HG02642 (cell line): ENCODE results near the gene MAST3.
A peak's percentile ranks its signal among the peaks of the same experiment; 100 is the strongest.
"Not testable (repeated sequence)": the region's sequence is repeated elsewhere in the genome, so short reads cannot be mapped to it uniquely, and the experiment has no call there.

ENCODE experiments used
- ATAC-seq: cut with Tn5 transposase; IDR thresholded peaks from one replicate; pipeline ENCODE4 v1.9.1; 2021; ENCODE audit warnings: mild to moderate bottlenecking; ENCODE audit not compliant: unreplicated experiment, poor library complexity

The MAST3 gene

GRCh38 chr19:18156268-18156667 is 58.7 kb downstream of the MAST3 start:
- ATAC-seq = no peak

- no peak for ATAC-seq
Measured at GRCh38 chr19:18156841-18157464, 59.4 kb downstream of the MAST3 start.

- ATAC-seq = no peak
Measured at GRCh38 chr19:18157465-18158063, 60.0 kb downstream of the MAST3 start.

- ATAC-seq = no peak
Measured at GRCh38 chr19:18158467-18158866, 60.9 kb downstream of the MAST3 start.

GRCh38 chr19:18159059-18159616 is 61.6 kb downstream of the MAST3 start:
- not testable (repeated sequence) for ATAC-seq

- no peak for ATAC-seq
Measured at GRCh38 chr19:18159810-18160209, 62.2 kb downstream of the MAST3 start.

- no peak for ATAC-seq
Measured at GRCh38 chr19:18160493-18160970, 63.0 kb downstream of the MAST3 start.

- ATAC-seq = peak; percentile 76
Measured at GRCh38 chr19:18160971-18161635, 63.5 kb downstream of the MAST3 start.

- ATAC-seq = no peak
Measured at GRCh38 chr19:18161636-18162002, 64.0 kb downstream of the MAST3 start.

GRCh38 chr19:18164072-18164471 is 66.5 kb downstream of the MAST3 start:
- no peak for ATAC-seq

GRCh38 chr19:18165794-18166544 is 68.4 kb downstream of the MAST3 start:
- ATAC-seq = no peak

- no peak for ATAC-seq
Measured at GRCh38 chr19:18167011-18167410, 69.4 kb downstream of the MAST3 start.

- peak; percentile 38 for ATAC-seq
Measured at GRCh38 chr19:18167975-18168645, 70.5 kb downstream of the MAST3 start.

GRCh38 chr19:18168673-18169381 is 71.2 kb downstream of the MAST3 start:
- no peak for ATAC-seq

GRCh38 chr19:18170714-18171255 is 73.2 kb downstream of the MAST3 start:
- ATAC-seq = no peak

GRCh38 chr19:18171605-18172327 is 74.2 kb downstream of the MAST3 start:
- ATAC-seq = no peak

GRCh38 chr19:18172331-18173053 is 74.9 kb downstream of the MAST3 start:
- ATAC-seq = no peak

GRCh38 chr19:18173054-18173571 is 75.5 kb downstream of the MAST3 start:
- ATAC-seq = peak; percentile 4
